Measurements from ENCODE around the gene CIDEC.
A peak's percentile ranks its signal among the peaks of the same experiment; 100 is the strongest.
"Not testable (repeated sequence)": the region's sequence is repeated elsewhere in the genome, so short reads cannot be mapped to it uniquely, and the experiment has no call there.

The CIDEC gene

DNA sequence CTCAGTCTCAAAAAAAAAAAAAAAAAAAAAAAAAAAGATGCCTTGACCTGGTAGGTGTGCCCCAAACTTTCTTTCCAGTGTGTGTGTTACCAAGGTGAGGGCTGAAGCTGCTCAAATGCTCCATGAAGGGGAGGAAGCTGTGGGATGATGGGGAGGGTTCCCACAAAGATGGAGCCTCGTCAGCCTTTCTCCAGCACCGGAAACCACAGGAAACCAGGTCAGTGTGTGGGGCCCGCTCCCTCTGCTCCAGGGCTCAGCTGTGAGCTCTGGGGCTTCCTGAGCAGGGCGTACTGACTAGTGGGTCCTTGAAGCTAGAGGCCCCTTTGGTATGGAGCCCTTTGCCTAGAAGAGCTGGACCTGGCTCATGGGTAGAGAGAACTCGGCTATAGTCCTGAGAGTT, 21.9 kb upstream of the CIDEC start:
- no peak for DNase-seq (ENCODE audit: low read depth in 3 of 3)

DNA sequence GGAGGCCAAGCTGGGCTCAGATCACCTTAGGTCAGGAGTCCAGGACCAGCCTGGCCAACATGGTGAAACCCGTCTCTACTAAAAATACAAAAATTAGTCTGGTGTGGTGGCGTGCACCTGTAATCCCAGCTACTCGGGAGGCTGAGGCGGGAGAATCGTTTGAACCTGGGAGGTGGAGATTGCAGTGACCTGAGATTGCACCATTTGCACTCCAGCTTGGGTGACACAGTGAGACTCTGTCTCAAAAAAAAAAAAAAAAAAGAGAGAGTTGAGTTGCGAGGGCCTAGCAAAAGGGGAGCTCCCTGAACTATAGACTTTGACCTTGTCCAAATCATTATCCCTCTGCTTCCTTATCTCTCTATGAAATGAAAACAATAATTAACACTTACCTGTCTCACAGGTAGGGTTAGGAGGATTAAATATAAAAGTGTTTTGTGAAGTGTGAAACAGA, 20.9 kb upstream of the CIDEC start:
- DNase-seq (ENCODE audit: low read depth in 3 of 3): not testable (repeated sequence)

DNA sequence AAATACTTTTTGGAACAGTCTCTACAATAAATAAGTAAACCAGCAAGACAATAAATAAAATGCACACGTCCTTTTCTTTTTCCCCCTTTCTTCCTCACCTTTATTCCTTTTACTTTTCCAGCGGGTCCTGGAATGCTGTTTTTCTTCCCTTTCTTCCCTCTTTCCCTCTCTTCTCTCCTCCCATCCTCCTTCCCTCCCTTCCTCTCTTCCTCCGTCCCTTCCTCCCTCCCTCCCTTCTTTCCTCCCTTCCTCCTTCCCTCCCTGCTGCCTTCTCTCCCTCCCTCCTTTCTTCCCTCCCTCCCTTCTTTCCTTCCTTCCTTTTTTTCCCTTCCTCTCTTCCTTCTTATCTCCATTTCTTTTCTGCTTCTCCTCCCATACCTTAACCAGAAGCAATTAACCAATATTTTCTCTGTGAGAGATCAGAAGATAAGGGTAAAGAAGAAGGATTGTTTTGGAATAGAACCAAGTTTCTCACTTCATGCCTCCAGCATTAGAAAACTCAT, 19.3 kb upstream of the CIDEC start:
- no peak for DNase-seq (ENCODE audit: low read depth in 3 of 3)

DNA sequence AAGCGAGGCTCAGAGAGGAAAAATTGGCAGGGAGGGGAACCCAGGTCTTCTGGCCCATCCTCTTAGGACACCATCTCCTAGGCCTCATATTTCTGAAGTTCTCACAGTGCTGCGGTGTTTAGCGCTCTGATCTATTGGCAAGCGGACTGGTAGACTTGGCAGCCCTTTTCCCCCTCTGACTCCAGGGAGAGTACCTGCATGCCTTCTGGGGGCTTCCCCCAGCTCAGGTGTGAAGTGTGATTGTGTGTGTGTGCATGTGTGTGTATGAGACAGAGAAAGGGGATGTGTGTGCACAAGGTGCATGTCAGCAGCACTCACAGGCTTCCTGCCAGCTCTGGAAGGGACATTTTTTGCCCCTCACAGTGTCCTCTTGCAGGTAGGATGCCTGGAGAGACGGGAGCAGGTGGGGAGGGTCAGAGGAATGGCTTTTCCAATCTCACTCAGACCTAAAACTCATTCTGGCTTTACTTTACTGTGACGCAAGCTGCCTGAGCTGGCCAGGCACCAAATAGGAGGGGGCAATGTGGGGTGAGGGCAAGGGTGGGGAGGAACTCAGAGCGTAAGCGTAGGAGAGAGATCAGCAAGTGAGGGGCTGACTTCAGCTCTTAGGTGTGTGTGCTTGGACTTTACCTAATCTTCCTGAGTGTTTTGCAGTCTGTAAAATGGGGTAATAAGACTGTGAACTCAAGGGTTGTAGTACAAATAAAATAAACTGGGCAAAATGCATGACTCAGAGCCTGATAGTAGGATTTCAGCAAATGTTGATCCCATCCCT, 18.6 kb upstream of the CIDEC start:
- no peak for DNase-seq (ENCODE audit: low read depth in 3 of 3)

DNA sequence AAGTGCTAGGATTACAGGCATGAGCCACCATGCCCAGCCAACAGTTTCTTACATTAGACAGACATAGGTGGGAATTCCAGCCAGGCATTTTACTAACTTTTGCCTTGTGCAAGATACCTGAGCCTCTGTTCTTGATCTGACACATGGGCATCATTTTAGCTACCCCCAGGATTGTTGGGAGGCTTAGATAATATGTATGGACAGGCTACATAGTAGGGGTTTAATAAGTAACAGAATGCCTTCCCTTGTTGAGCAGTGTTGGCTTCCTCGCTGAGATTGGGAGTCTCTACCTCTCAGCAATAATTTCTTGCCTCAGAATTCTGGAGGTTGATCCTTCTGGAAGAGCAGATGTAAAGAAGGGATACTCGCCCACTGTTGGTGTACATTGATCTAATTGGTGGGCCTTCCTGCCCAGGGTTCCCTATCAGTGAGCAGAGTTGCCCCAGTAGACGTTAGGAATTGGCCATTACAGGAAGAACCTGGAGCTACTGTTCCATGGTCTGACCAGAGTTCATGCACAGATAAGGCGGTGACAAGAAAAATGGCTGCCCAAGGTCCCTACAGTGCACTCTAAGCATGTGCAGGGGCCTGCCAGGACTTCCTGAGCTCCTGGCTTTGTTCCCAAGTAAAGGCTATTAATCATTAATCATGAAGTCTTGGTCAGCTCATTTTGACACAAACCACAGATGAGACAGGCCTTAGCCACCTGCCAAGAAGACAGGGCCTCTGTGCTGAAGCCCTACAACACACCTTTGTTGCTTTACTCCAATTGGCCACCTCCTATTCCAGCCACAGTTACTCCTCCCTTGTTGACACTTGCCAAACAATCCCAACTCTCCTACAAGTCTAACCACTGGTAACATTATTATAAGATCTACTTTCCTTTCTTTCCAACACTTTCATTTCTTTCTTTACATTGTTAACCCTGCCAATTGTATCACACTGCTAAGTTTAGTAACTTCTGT, 17.6 kb upstream of the CIDEC start:
- no peak for DNase-seq (ENCODE audit: low read depth in 3 of 3)

DNA sequence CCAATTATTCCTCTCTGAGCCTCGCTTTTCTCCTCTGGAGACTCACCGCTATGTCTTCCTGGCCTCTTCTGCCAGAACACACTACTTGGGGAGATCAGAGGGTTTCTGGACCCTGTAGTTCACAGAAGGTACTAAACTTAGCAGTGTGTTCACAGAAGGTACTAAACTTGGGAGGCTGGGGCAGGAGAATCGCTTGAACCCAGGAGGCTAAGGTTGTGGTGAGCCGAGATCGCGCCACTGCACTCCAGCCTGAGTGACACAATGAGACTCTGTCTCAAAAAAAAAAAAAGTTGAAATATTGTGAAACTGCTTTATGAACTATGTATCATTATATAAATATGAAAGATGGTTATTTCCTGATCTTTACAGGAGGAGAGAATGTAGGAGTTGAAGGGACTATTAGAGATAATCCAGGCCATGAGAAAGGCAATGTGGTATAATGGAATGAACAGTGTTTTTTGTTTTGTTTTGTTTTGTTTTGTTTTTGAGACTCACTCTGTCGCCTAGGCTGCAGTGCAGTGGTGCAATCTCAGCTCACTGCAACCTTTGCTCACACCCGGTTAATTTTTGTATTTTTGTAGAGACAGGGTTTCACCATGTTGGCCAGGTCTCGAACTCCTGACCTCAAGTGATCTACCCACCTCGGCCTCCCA, 16.8 kb upstream of the CIDEC start:
- not testable (repeated sequence) for DNase-seq (ENCODE audit: low read depth in 3 of 3)

DNA sequence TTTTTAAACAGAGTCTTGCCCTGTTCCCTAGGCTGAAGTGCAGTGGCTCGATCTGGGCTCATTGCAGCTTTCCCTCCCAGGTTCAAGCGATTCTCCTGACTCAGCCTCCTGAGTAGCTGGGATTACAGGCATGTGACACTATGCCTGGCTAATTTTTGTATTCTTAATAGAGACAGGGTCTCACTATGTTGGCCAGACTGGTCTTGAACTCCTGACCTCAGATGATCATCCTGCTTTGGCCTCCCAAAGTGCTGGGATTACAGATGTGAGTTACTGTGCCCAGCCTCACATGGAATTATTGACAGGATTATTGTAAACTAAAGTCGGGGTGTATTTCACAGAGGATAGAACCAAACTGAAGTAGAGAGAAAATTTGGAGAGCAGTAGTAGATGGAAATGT, 15.7 kb upstream of the CIDEC start:
- DNase-seq (ENCODE audit: low read depth in 3 of 3): not testable (repeated sequence)

DNA sequence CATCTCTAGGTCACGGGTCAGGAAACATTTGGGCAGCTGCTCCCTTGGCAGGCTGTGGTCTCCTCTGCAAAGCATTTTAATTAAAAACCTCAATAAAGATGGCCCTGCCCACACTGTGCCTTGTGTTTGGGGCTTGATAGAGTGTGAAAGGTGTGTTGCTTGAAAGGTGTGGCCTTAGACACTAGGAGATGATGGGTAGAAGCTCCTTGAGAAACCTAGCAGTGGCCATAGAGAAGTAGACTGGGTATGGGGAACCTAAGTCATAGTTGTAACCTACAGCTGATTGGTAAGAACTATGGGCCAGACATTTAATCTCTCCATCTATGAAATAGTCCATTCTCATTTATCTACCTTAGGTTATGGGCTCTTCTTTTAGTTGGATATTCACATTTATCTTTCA, 13.7 kb upstream of the CIDEC start:
- DNase-seq (ENCODE audit: low read depth in 3 of 3): no peak

DNA sequence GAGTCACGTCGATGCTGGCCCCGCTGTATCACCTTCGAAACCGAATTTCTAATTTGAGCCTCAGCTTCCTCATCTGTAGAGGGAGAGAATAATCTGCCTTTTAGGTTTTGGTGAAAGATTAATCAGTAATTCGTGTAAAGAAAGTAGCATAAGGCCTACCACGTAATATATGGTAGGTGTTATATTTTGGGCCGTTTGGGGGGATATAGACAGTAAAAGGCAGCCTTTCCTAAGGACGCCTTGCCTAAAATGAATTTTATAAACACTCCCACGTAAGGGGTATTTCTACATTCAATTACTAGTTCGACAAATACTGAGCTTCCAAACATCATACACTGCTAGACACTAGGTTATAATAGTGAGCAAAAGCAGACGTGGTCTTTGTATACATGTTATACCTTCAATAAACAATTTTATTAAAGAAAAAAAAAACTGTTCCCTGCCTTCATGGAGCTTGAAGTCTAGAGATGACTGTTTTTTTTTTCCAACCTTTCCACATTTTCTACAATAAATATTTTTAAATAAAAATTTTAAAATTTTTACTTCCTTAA, 11.1 kb upstream of the CIDEC start:
- no peak for DNase-seq (ENCODE audit: low read depth in 3 of 3)

DNA sequence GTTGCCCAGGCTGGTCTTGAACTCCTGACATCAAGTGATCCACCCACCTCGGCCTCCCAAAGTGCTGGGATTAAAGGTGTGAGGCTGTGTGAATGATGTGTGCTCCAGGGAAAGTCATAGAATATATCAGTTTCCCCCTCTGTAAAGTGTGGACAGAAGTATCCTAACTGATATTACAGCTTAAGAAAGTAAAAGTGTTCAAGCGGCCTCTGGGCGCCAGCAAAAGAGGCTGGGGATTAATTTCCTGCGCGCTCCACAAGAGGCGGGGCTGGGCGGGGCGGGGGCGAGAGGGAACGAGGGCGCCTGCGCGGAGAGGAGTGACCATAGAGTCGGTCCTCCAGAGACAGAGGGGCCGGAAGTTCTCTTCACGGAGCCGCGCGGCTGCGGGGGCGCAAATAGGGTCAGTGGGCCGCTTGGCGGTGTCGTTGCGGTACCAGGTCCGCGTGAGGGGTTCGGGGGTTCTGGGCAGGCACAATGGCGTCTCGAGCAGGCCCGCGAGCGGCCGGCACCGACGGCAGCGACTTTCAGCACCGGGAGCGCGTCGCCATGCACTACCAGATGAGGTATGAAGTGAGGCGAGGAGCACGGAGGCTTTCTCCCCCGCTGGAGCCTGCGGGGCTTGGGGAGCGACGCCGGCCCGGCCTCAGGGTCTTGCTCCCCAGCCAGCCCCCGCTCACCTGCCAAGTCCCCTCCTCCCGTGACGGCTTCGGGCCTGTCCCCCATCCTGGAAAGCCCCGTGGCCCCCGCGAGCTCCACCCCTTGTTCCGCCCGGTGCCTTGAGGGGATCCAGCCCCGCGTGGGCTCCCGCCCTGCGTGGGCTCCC, 10.4 kb upstream of the CIDEC start, which contains the start of gene JAGN1:
TSS of gene JAGN1 (plus strand) at position 362 of the 823 bp plus-strand sequence. CDS start at position 475, 113 bp downstream.
- DNase-seq (ENCODE audit: low read depth in 3 of 3): peak; percentile 89 to 90 (median 90)

DNA sequence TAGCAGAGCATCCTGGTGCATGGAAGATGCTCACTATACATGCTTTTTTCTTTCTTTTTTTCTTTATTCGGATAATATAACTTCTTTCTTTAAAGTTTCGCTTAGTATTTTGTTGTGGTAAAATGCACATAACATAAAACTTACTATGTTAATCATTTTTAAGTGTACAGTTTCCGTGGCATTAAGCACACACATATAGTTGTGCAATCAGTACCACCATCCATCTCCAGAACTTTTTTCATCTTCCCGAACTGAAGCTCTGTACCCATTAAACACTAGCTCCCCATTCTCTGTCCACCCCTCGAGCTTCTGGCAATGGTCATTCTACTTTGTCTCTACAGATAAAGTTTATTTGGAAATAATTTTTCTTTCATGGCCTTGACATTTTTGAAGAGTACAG, 9.4 kb upstream of the CIDEC start:
- no peak for DNase-seq (ENCODE audit: low read depth in 3 of 3)

DNA sequence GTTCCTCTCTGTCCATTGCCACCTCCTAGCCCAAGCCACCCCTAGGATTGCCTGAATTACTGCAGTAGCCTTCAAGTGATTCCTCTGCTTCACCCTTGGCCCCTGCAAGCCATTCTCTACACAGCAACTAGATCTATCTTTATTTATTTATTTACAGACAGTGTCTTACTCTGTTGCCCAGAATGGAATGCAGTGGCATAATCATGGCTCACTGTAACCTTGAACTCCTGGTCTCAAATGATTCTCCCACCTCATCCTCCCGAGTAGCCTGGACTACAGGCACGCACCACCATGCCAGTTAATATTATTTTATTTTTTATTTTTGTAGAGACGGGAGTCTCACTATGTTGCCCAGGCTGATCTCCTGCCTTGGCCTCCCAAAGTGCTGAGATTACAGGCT, 8.5 kb upstream of the CIDEC start:
- DNase-seq (ENCODE audit: low read depth in 3 of 3): no peak

DNA sequence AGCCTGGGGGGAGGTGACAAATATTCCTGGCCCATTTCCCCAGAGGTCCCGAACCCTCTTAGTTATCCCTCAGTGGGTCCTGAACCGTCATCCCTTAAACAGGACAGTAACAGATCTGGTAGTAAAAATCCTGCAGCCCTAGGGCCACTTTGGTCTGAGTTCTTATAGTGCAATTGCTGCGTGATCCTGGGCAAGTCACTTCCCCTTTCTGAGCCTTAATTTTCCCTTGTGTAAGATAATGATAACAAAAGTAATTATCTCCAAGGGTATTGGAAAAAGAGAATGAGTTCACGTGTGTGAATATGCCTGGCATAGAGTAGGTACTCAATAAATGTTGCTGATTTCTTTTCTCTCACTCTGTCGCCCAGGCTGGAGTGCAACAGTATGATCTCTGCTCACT, 7.4 kb upstream of the CIDEC start:
- DNase-seq (ENCODE audit: low read depth in 3 of 3): no peak

DNA sequence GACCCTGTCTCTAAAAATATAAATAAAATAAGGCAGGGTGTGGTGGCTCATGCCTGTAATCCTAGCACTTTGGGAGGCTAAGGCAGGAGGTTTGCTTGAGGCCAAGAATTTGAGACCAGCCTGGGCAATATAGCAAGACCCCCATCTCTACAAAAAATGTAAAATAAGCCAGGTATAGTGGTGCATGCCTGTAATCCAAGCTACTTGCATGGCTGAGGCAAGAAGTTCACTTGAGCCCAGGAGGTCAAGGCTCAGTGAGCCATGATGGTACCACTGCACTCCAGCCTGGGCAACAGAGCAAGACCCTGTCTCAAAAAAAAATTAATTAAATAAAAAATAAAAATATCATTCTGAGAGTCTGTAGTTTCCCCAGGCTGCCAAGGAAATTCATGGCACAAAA, 6.3 kb upstream of the CIDEC start:
- DNase-seq (ENCODE audit: low read depth in 3 of 3): no peak

DNA sequence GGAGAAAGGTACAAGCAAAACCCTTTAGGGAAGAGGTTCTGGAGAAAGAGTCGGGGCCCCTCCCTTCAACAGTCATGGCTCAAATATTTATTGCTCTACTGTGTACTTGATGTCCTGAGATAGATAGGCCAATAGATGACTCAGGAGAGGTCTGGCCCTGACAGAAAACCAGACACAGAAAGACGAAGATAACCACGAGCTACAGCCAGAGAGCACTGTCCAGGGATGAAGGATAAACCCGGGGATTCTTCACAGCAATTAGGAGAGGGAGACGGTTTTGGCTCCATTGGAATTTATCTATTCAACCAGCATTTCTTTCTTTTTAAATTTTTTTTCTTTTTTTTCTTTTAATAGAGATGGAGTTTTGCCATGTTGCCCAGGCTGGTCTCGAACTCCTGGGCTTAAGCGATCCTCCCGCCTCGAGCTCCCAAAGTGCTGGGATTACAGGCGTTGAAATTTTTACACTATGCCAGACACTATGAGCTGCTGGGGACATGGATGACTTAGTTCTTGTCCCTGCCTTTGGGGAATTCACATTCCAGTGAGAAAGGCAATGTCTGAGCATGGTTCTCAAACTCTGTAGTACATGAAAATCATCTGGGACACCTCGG, 4.6 kb upstream of the CIDEC start:
- DNase-seq (ENCODE audit: low read depth in 3 of 3): no peak

DNA sequence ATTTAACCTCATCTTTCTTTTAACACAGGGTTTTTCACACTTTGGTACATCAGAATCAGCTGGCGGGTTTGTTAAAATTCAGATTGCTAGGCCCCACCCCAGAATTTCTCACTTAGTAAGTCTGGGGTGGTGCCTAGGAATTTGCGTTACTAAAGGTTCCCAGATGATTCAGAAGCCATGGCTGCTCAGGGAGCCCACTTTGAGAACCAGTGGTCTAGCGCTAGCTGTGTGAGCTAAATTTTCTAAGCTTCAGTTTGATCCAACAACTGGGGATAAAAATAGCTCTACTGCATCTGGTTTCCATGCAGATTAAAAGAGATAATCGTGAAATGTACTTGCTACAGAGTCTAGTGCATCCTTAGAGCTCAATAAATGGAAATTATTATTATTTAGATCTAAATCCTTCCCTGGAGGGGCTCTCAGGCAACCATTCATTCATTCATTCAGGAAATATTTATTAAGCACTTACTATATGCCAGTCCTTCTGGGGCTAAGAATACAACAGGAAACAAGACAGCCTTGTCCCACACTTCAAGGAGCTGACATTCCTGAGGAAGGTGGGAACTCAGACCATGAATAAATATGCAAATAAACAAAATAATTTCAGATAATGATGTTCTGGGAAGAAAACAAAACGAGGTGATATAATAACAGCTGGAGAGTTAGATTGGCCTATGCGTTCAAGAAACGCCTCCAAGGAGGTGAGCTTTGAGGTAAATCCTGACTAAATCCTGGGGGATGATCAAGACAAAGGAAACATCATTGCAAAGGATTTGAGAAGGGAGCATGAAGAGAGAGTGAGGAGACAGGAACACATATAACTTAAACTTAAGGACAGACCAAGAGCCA, 3.9 kb upstream of the CIDEC start:
- DNase-seq (ENCODE audit: low read depth in 3 of 3): no peak

DNA sequence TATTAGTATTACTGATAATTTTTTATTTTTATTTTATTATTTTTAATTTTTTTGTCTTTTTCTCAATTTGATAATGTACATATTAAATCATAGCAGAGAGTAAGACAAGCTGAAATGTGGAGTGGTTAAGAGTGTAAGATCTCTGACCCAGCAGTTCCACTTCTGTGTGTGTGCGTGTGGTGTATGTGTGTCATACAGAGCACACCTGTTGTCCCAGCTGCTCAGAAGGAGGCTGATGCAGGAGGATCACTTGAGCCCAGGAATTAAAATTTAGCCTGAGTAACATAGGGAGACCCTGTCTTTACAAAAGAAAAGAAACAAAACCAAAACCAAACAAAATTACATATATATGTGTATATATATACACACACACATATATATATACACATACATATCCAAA, 1.4 kb upstream of the CIDEC start:
- no peak for DNase-seq (ENCODE audit: low read depth in 3 of 3)

DNA sequence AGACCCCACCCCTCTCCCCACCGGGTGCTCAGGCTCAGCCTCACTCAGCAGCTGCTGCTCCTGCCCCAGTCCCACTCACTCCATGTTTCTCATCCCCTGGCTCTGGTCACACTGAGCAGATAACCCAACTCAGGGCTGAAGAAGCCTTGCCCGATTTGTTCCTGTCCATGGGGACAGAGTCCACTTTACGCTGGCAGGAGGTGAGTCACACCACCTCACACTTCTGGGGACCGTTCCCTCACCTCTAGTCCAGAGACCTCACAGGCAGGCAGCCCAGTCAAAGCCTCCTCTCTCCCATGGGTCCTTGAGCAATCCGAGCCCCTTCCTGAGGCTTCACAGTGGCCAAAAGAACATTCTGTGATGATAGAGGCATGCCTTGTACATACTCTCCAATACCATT, 1.4 kb downstream of the CIDEC start:
- DNase-seq (ENCODE audit: low read depth in 3 of 3): no peak

DNA sequence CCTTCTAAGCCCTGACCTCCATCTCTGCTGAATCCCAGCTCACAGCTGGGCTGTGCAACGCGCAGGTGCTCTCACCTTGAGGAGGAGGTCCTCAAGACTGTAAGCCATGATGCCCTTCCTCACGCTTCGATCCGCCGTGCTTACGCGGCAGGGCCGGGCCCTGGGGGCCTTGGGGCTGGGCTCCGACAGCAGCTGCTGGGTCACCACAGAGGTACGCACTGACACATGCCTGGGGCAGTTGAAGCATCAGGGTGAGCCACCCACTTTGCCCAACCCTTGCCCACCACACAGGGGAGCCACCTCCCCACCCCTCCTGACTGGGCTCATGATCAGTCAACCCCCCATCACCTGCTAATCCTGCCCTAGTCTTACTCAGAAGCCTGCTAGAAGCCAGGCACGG, 3.1 kb downstream of the CIDEC start:
- DNase-seq (ENCODE audit: low read depth in 3 of 3): no peak
